KOPT-K1 (cell line): ENCODE data around the gene SAMD3.
"Not testable (repeated sequence)": the region's sequence is repeated elsewhere in the genome, so short reads cannot be mapped to it uniquely, and the experiment has no call there.

ENCODE experiments used
- H3K27ac ChIP-seq: fragments of 200-600 bp; sonication (generic); 2 replicates; pipeline ENCODE4 v1.5.1; 2016; ENCODE audit warnings: antibody characterized with exemption, mild to moderate bottlenecking, low read depth, low read length; ENCODE audit not compliant: poor library complexity, severe bottlenecking
- H3K36me3 ChIP-seq: fragments of 200-600 bp; sonication (generic); 2 replicates; pipeline ENCODE4 v1.5.1; 2017; ENCODE audit warnings: antibody characterized with exemption, mild to moderate bottlenecking, low read length, moderate library complexity; ENCODE audit not compliant: insufficient read depth
- H3K9me3 ChIP-seq: fragments of 200-600 bp; sonication (generic); 2 replicates; pipeline ENCODE4 v1.5.1; 2017; ENCODE audit warnings: antibody characterized with exemption, low read length, mild to moderate bottlenecking; ENCODE audit not compliant: insufficient read depth, poor library complexity, severe bottlenecking

The SAMD3 gene

DNA sequence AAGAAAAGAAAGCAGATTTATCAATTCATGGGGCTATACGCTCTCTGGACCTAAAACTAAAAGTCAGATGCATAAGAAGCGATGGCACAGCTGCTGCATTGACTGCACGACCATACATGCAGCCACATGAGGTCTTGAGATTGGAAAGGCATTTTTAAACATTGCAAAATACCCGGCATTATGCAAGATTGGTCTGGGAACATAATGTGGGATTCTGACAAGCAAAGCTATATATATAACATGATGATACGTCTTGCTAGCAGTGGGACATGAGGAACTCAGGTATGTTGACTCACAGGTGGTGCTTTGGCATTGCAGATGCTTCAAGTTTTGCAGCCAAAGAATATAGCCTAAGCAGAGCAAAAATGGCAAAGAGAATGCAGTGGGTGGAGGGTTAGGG, 55.1 kb downstream of the SAMD3 start:
- no peaks in the 10 kb centered on the region for H3K9me3 ChIP-seq
- H3K36me3 ChIP-seq: no peaks in the 10 kb centered on the region
- no peak overlapping the region for H3K27ac ChIP-seq

GRCh38 chr6:130164251-130164650, 58.5 kb downstream of the SAMD3 start:
- no peaks in the 10 kb centered on the region for H3K36me3 ChIP-seq
- no peak overlapping the region for H3K27ac ChIP-seq
- peaks cover 4% of the 10 kb centered on the region for H3K9me3 ChIP-seq

- Histone ChIP-seq H3K27ac (no peak overlapping the region), H3K36me3 (no peaks in the 10 kb centered on the region), H3K9me3 (peaks cover 11% of the 10 kb centered on the region)
Measured at GRCh38 chr6:130163266-130163665, 59.5 kb downstream of the SAMD3 start.

GRCh38 chr6:130162421-130162820, 60.3 kb downstream of the SAMD3 start:
- Histone ChIP-seq H3K36me3 (no peaks in the 10 kb centered on the region), H3K9me3 (peaks cover 11% of the 10 kb centered on the region), H3K27ac (no peak overlapping the region)

- H3K27ac ChIP-seq: no peak overlapping the region
- H3K36me3 ChIP-seq: no peaks in the 10 kb centered on the region
- H3K9me3 ChIP-seq: peaks cover 11% of the 10 kb centered on the region
Measured at GRCh38 chr6:130161683-130162404, 60.9 kb downstream of the SAMD3 start.

GRCh38 chr6:130159956-130160355, 62.8 kb downstream of the SAMD3 start:
- Histone ChIP-seq H3K36me3 (no peaks in the 10 kb centered on the region), H3K27ac (no peak overlapping the region), H3K9me3 (peaks cover 11% of the 10 kb centered on the region)

DNA sequence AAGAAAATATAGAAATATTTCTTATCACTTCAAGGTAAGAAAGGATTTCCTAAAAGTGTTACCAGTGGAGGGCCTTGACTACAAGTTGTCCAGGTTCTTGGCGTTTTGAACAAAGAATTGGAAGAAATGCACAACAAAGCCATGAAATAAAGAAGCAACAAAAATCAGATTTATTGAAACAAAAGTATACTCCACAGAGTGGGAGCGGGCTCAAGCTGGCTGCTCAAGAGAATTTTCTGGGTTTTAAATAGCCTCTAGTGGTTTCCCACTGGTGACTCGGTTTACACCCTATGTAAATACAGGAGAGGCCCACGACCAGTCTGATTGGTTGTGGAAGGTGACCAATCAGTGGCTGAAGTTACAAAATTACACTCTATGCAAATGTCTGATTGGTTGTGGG, 64.2 kb downstream of the SAMD3 start:
- Histone ChIP-seq H3K27ac (no peak overlapping the region), H3K36me3 (no peaks in the 10 kb centered on the region), H3K9me3 (peaks cover 11% of the 10 kb centered on the region)

- Histone ChIP-seq H3K27ac (no peak overlapping the region), H3K36me3 (no peaks in the 10 kb centered on the region), H3K9me3 (peaks cover 11% of the 10 kb centered on the region)
Measured at GRCh38 chr6:130158056-130158455, 64.7 kb downstream of the SAMD3 start.

DNA sequence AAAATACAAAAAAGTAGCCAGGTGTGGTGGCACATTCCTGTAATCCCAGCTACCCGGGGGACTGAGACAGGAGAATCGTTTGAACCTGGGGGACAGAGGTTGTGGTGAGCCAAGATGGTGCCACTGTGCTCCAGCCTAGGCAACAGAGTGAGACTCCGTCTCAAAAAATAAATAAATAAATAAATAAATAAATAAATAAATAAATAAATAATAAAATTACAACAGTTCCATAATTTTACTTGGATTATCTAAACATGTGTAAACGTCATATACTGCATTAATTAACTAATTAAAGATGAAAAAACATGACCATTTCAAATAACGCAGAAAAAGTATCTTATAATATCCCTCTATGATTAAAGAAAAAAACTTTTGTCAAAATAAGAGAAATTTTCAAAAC, 65.8 kb downstream of the SAMD3 start:
- Histone ChIP-seq H3K36me3 (no peaks in the 10 kb centered on the region), H3K27ac (no peak overlapping the region), H3K9me3 (peaks cover 11% of the 10 kb centered on the region)

DNA sequence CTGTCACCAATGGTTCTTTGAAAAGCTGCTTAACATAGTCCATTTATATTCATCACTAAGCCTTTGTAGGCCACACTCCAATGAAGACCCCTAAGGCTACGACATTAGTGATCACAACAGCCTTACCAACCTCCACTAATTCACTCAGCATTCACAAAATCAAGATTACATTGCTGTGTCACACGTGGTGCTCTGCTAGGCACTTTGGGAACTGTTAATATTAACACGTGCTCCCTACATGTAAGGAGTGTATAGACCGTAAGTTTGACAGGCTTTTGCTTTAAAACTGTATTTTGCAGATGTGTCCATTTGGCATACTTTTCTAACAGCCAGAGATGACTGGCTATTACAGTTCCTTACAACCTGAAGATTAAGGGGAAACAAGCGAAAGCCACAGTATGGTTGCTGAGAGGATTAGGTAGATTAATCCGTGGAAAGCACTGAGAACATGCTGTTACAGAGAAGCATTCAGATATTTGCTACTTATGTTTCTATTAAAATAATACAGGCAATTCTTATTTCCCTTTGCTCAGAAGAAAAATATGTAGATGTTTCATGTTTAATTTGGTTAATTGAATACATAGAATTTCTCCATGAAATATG, 69.7 kb downstream of the SAMD3 start:
- no peak overlapping the region for H3K27ac ChIP-seq
- H3K36me3 ChIP-seq: no peaks in the 10 kb centered on the region
- no peaks in the 10 kb centered on the region for H3K9me3 ChIP-seq

- Histone ChIP-seq H3K9me3 (no peaks in the 10 kb centered on the region), H3K36me3 (no peaks in the 10 kb centered on the region), H3K27ac (no peak overlapping the region)
Measured at GRCh38 chr6:130150906-130151305, 71.8 kb downstream of the SAMD3 start.

DNA sequence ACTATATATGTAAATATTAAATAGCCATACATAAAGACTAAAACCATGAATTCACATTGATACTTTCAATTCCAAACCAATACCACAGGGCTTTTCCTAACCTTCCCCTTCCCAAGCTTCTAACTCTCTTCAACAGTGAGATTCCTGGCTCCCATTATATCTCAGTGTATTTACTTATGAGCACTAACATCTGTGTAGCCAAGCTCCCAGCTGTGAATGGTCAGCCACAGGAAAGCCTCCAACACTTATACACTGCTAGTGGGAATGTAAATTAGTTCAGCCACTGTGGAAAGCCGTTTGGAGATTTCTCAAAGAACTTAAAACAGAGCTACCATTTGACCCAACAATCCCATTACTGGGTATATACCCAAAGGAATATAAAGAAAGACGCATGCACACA, 73.7 kb downstream of the SAMD3 start:
- not testable (repeated sequence) for H3K36me3 ChIP-seq, H3K27ac ChIP-seq, H3K9me3 ChIP-seq

DNA sequence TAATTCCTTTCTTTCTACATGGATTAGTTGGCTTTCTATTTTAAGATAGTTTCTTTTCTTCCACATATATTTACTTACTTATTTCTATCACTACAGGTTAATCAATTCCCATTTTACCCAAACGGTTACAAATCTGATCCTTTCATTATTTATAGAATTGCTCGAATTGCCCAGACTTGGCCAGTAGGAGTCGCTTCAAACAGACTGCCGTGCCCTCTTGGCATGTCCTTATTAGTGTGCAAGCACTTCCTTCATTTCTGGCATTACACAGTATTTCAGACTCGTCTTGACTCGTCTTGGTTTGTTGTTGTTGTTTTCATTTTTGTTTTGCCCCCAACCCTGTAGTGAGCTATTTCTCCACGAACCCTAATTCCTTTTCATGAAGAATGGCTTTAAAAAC, 74.6 kb downstream of the SAMD3 start:
- H3K9me3 ChIP-seq: no peaks in the 10 kb centered on the region
- no peak overlapping the region for H3K27ac ChIP-seq
- H3K36me3 ChIP-seq: no peaks in the 10 kb centered on the region

GRCh38 chr6:130147111-130147510, 75.6 kb downstream of the SAMD3 start:
- Histone ChIP-seq H3K36me3 (0 out of 2 replicates have a peak, but pooled peaks cover 4% of the 10 kb centered on the region), H3K27ac (no peak overlapping the region), H3K9me3 (no peaks in the 10 kb centered on the region)

GRCh38 chr6:130143709-130144108, 79.0 kb downstream of the SAMD3 start:
- Histone ChIP-seq H3K36me3 (peaks cover 8% of the 10 kb centered on the region; the same call in 1 of the 2 replicates), H3K9me3 (no peaks in the 10 kb centered on the region), H3K27ac (no peak overlapping the region)

DNA sequence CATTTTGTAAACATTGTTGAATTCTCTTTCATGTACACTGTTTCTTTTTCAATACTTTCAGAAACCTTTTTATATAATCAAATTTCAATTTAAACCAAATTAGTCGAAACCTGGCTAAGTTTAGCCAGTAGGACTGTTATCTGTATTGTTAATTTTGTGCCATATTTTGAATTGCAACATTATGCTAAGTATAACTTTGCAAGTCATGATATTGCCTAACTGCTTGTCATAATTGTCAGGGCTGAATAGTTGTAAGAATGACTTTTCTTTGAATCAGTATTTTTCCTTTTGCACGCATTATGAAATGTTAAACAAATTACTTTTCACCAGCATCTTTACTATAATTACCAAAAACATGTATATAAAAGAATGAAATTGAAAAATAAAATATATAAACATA, 82.7 kb downstream of the SAMD3 start:
- Histone ChIP-seq H3K9me3 (no peaks in the 10 kb centered on the region), H3K27ac (no peak overlapping the region), H3K36me3 (peaks cover 25% of the 10 kb centered on the region; the same call in 1 of the 2 replicates)
